ENCODE data around the gene MYO15A.

The MYO15A gene

GRCh38 chr17:18225121-18225641 lies 116.6 kb downstream of the MYO15A start, which contains the start of gene LLGL1:
Gene LLGL1 (plus strand): TSS chr17:18225635. CDS start chr17:18225683, 48 bp downstream.
- peaks cover 18% of the 10 kb centered on the region for H3K4me1 ChIP-seq (ENCODE audit: control insufficient read depth, insufficient read depth, low read length, poor library complexity, severe bottlenecking)
- H3K27ac ChIP-seq (ENCODE audit: insufficient read depth, low read length, poor library complexity, severe bottlenecking): peak within 1 kb of the TSS; percentile 50
- no peaks in the 10 kb centered on the region for H3K9me3 ChIP-seq (ENCODE audit: control insufficient read depth, low read length)
- peak within 1 kb of the TSS; percentile 66 for H3K4me3 ChIP-seq (ENCODE audit: insufficient read depth, low read depth, low read length, poor library complexity, severe bottlenecking)
- H3K36me3 ChIP-seq (ENCODE audit: control insufficient read depth, insufficient read depth, low read length): no peaks in the 10 kb centered on the region
- peak; percentile 89 to 94 (median 89) for DNase-seq
- no peaks in the 10 kb centered on the region for H3K27me3 ChIP-seq (replicated peaks; ENCODE audit: control insufficient read depth, insufficient read depth, low read length, poor library complexity, severe bottlenecking)

- Histone ChIP-seq H3K27me3 (replicated peaks; ENCODE audit: control insufficient read depth, insufficient read depth, low read length, poor library complexity, severe bottlenecking) (no peaks in the 10 kb centered on the region), H3K27ac (ENCODE audit: insufficient read depth, low read length, poor library complexity, severe bottlenecking) (peak overlapping the region; percentile 50), H3K4me1 (ENCODE audit: control insufficient read depth, insufficient read depth, low read length, poor library complexity, severe bottlenecking) (peaks cover 18% of the 10 kb centered on the region), H3K4me3 (ENCODE audit: insufficient read depth, low read depth, low read length, poor library complexity, severe bottlenecking) (peak overlapping the region; percentile 66), H3K9me3 (ENCODE audit: control insufficient read depth, low read length) (no peaks in the 10 kb centered on the region), H3K36me3 (ENCODE audit: control insufficient read depth, insufficient read depth, low read length) (no peaks in the 10 kb centered on the region)
- no peak for DNase-seq
These were observed 117.2 kb downstream of the MYO15A start for GRCh38 chr17:18225642-18226283.

- Histone ChIP-seq H3K9me3 (ENCODE audit: control insufficient read depth, low read length) (no peaks in the 10 kb centered on the region), H3K36me3 (ENCODE audit: control insufficient read depth, insufficient read depth, low read length) (no peaks in the 10 kb centered on the region), H3K27me3 (replicated peaks; ENCODE audit: control insufficient read depth, insufficient read depth, low read length, poor library complexity, severe bottlenecking) (no peaks in the 10 kb centered on the region), H3K27ac (ENCODE audit: insufficient read depth, low read length, poor library complexity, severe bottlenecking) (peak overlapping the region; percentile 50), H3K4me1 (ENCODE audit: control insufficient read depth, insufficient read depth, low read length, poor library complexity, severe bottlenecking) (peaks cover 18% of the 10 kb centered on the region), H3K4me3 (ENCODE audit: insufficient read depth, low read depth, low read length, poor library complexity, severe bottlenecking) (peak overlapping the region; percentile 66)
- DNase-seq: no peak
These were observed 117.9 kb downstream of the MYO15A start for GRCh38 chr17:18226284-18226945.

GRCh38 chr17:18227635-18228034 lies 119.1 kb downstream of the MYO15A start:
- Histone ChIP-seq H3K27me3 (replicated peaks; ENCODE audit: control insufficient read depth, insufficient read depth, low read length, poor library complexity, severe bottlenecking) (no peaks in the 10 kb centered on the region), H3K36me3 (ENCODE audit: control insufficient read depth, insufficient read depth, low read length) (peaks cover 3% of the 10 kb centered on the region), H3K4me1 (ENCODE audit: control insufficient read depth, insufficient read depth, low read length, poor library complexity, severe bottlenecking) (peaks cover 18% of the 10 kb centered on the region), H3K27ac (ENCODE audit: insufficient read depth, low read length, poor library complexity, severe bottlenecking) (no peak overlapping the region), H3K9me3 (ENCODE audit: control insufficient read depth, low read length) (no peaks in the 10 kb centered on the region), H3K4me3 (ENCODE audit: insufficient read depth, low read depth, low read length, poor library complexity, severe bottlenecking) (no peak overlapping the region)
- DNase-seq: no peak

GRCh38 chr17:18228176-18228682 lies 119.7 kb downstream of the MYO15A start:
- no peak overlapping the region for H3K27ac ChIP-seq (ENCODE audit: insufficient read depth, low read length, poor library complexity, severe bottlenecking)
- no peak for DNase-seq
- peaks cover 9% of the 10 kb centered on the region for H3K36me3 ChIP-seq (ENCODE audit: control insufficient read depth, insufficient read depth, low read length)
- H3K27me3 ChIP-seq (replicated peaks; ENCODE audit: control insufficient read depth, insufficient read depth, low read length, poor library complexity, severe bottlenecking): no peaks in the 10 kb centered on the region
- peaks cover 18% of the 10 kb centered on the region for H3K4me1 ChIP-seq (ENCODE audit: control insufficient read depth, insufficient read depth, low read length, poor library complexity, severe bottlenecking)
- no peaks in the 10 kb centered on the region for H3K9me3 ChIP-seq (ENCODE audit: control insufficient read depth, low read length)
- no peak overlapping the region for H3K4me3 ChIP-seq (ENCODE audit: insufficient read depth, low read depth, low read length, poor library complexity, severe bottlenecking)

- no peaks in the 10 kb centered on the region for H3K27me3 ChIP-seq (replicated peaks; ENCODE audit: control insufficient read depth, insufficient read depth, low read length, poor library complexity, severe bottlenecking)
- peaks cover 19% of the 10 kb centered on the region for H3K36me3 ChIP-seq (ENCODE audit: control insufficient read depth, insufficient read depth, low read length)
- no peak overlapping the region for H3K27ac ChIP-seq (ENCODE audit: insufficient read depth, low read length, poor library complexity, severe bottlenecking)
- H3K4me3 ChIP-seq (ENCODE audit: insufficient read depth, low read depth, low read length, poor library complexity, severe bottlenecking): no peak overlapping the region
- H3K4me1 ChIP-seq (ENCODE audit: control insufficient read depth, insufficient read depth, low read length, poor library complexity, severe bottlenecking): peaks cover 18% of the 10 kb centered on the region
- H3K9me3 ChIP-seq (ENCODE audit: control insufficient read depth, low read length): no peaks in the 10 kb centered on the region
- no peak for DNase-seq
These were observed 120.7 kb downstream of the MYO15A start for GRCh38 chr17:18229254-18229653.
